GM12891 (cell line): ENCODE results near the gene FIGN.

Source experiments
- PAX5 ChIP-seq: IDR thresholded peaks from 2 replicates; pipeline ENCODE4 v1.6.1; 2011; ENCODE audit warnings: low read length, moderate library complexity, mild to moderate bottlenecking; ENCODE audit not compliant: insufficient read depth, severe bottlenecking
- POLR2A ChIP-seq: IDR thresholded peaks from 2 replicates; pipeline ENCODE4 v1.6.1; 2011; ENCODE audit warnings: low read depth, low read length, control low read depth
- POLR2AphosphoS5 ChIP-seq: IDR thresholded peaks from 2 replicates; pipeline ENCODE4 v1.6.1; 2011; ENCODE audit warnings: low read depth, low read length, control low read depth
- SPI1 ChIP-seq: IDR thresholded peaks from 2 replicates; pipeline ENCODE4 v1.6.1; 2011; ENCODE audit warnings: low read depth, low read length, control low read depth
- TAF1 ChIP-seq: IDR thresholded peaks from 2 replicates; pipeline ENCODE4 v1.6.1; 2011; ENCODE audit warnings: low read depth, low read length, control low read depth

DNA sequence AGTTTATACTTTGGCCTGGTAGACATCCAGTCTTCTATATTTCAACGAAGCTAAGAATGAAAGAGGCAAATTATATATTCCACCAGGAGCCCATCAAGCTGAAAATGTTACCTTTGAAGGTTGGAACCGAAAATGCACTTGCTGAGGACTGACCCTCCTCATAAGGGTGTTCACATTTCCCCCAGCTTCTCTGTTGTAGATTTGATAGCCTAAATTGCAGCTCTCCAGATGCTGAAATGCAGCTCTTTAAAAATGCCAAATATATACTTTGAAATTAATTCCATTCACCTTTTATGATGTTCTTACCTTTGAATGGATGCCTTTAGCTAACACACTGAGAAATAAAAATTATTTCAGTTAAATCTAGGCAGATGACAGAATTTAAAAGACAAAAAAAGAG is 1.8 kb upstream of the FIGN start:
- no peak for TF ChIP-seq POLR2A
- no peak for TF ChIP-seq POLR2AphosphoS5
- TF ChIP-seq PAX5 = no peak
- TF ChIP-seq TAF1 = no peak
- TF ChIP-seq SPI1 = no peak
